GM18873 (cell line): ENCODE results near the gene DLG2.
"Not testable (repeated sequence)": the region's sequence is repeated elsewhere in the genome, so short reads cannot be mapped to it uniquely, and the experiment has no call there.

Source experiments
- ATAC-seq: cut with Tn5 transposase; IDR thresholded peaks from one replicate; pipeline ENCODE4 v1.9.1; 2021; ENCODE audit warnings: mild to moderate bottlenecking, moderate library complexity, moderate number of reproducible peaks; ENCODE audit not compliant: unreplicated experiment, low FRiP score

The DLG2 gene

DNA sequence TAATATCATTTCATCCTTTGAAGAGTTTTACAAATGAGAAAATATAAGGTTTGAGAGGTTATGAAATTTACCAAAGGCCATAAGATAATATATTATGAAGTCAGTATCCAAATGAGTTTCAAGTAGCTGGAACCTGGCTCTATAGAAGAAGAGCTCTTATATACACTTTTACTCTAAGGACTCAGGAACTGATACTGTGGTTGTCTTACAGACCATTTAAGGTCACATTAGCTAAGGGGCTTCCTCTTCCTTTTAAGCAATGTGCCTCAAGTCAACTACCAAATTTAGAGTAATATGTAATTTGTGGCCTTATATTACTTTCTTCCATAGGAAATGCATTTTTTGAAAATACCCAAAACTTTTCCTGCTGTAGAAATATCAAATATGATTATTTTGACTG lies 369.3 kb downstream of the DLG2 start:
- no peak for ATAC-seq

DNA sequence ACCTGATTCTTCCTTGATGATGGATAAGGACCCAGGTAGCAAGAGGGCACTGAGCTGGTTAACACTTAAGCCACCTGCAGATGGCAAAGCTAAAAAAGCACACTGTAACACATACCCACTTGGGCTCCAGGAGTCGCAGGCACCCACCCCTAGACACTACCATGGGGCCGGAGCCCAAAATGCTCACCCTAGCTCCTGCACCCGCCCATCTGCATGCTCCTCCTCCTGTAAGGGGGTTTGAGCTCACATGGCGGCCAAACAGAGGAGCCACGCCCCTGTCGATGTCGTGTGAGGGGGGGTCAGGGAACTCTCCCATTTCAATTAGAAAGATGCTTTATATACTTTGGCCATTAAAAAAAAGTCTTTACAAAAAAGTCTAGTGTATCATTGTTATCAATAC lies 370.7 kb downstream of the DLG2 start:
- no peak for ATAC-seq

DNA sequence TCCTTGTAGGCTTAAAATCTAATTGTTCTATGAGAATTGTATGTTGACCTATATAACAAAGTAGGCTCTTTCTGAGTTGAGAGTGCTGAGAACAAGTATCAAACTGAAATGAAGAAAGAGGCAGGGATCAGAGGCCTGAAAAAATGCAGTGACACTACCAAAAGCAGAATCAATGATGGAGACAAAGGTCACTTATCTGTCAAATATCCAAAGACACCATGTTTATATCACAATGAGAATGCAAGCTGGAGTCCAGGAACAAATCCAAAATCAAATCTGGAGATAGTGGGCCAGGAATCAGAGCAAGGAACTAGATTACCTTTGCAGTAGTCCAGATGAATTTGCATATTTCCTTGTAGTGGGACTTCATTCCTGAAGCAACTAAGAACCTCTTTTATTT lies 377.7 kb downstream of the DLG2 start:
- no peak for ATAC-seq

DNA sequence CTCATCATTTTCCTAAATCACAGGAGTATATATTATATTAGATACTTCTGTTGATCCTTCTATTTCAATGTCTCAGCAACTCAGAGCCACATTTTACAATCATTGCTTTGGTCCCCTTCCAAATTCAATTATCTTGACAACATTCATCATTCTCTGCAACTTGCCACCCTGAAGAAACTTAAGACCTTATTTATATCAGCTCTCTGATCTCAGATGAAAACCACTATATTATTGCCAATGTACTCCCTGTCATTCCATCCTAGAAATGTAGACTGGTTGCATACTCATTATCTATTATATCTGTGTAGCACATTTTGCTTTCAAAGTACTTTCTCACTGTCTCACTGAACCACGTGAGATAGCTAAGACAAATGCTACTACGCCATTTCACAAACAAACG lies 379.3 kb downstream of the DLG2 start:
- ATAC-seq, result no peak

DNA sequence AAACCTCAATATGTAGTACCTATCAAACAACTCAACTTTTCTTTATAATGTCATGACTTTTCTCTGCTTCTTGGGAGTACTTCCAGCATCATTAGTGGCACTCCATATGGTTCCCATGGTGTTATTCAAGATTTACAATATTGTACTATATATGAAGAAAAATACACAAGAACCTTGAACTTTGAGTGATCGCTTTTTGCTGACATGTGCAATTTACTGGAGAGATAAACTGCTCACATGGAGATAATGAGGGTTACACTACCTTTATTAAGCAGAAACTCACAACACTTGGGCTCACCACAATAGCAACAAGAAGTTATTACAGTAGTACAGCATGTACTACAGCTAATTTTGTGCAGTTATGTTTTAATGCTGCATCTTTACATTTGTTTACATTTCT lies 388.2 kb downstream of the DLG2 start:
- no peak for ATAC-seq

DNA sequence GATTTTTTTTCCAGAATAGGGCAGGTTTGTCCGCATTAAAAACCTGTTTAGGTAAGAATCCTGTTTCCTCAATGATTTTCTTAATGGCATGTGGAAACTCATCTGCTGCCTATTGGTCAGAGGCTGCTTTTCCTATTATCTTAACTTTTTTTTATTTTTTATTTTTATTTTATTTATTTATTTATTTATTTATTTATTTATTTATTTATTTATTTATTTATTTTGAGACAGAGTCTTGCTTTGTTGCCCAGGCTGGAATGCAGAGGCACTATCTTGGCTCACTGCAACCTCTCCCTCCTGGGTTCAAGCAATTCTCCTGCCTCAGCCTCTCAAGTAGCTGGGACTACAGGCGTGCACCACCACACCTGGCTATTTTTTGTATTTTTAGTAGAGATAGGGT lies 389.1 kb downstream of the DLG2 start:
- not testable (repeated sequence) for ATAC-seq

DNA sequence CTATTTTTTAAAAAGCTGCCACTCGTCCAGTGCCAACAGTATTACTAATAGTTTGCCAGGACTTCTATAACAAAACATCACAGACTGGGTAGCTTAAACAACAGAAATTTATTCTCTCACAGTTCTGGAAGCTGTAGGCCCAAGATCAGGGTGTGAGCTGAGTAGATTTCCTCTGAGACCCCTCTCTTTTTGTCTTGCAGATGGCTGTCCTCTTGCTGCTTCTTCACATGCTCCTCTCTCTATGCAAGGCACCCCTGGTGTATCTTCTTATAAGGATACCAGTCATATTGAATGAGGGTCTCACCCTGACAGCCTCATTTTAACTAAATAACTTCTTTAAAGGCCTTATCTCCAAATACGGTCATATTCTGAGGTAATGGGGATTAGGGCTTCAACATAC lies 390.9 kb downstream of the DLG2 start:
- ATAC-seq, result no peak

DNA sequence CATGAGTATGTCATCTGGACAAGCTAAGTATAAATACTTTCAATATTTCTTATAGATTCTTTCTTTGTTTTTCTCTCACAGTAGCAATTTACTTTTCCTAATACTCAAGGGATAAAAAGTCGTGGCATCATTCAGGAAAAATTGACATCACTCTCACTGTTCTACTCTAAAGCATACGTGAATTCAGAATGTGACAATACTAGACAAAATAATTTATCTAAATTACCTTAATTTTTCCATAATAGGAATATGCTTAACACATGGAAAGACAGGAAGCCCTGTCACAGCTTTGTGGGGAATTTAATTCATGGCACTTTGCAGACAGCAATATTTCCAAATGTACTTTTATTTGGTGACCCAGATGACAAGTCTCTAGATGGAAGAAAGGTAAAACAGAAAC lies 394.6 kb downstream of the DLG2 start:
- ATAC-seq, result no peak

DNA sequence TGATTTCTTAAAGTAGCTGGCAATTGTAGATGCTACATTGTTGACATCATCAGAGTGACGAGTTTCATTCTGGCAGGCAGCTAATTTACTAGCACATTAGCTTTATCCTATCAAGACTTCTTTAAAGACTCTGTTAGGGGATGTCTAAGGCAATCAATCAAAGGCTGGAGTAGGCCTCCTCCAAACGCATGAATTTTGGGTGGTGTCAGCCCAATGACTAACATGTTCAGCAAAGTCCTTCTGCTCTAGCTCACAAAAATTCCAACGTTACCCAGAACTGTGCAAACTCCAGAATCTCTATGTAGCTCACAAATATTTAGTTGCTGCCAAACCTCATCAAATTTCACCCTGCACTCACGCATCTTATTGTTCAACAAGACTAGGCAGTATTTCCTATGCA lies 395.6 kb downstream of the DLG2 start:
- no peak for ATAC-seq

DNA sequence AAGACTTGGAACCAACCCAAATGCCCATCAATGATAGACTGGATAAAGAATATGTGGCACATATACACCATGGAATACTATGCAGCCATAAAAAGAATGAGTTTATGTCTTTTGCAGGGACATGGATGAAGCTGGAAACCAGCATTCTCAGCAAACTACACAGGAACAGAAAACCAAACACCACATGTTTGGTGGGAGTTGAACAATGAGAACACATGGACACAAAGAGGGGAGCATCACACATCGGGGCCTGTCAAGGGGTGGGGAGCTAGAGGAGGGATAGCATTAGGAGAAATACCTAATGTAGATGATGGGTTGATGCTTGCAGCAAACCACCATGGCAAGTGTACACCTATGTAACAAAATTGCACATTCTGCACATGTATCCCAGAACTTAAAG lies 397.4 kb downstream of the DLG2 start:
- ATAC-seq, result not testable (repeated sequence)

DNA sequence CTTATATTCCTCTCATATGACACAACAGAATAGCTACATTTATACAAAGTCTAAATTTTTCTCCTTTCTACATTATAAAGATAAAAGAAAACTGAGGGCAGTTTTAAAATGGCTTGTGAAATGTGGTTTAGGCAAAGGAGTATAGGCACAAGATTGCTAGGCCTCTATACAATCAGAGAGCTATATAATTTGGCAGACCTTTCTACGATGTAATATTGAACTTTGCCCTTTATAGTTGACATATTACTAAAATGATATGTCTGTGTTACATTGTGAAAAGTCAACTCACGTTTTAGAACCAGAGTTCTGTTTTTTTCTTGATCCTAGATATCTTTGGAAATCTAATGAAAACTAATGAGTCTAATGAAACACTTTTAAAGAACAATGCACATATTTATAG lies 430.2 kb downstream of the DLG2 start:
- ATAC-seq, result no peak

DNA sequence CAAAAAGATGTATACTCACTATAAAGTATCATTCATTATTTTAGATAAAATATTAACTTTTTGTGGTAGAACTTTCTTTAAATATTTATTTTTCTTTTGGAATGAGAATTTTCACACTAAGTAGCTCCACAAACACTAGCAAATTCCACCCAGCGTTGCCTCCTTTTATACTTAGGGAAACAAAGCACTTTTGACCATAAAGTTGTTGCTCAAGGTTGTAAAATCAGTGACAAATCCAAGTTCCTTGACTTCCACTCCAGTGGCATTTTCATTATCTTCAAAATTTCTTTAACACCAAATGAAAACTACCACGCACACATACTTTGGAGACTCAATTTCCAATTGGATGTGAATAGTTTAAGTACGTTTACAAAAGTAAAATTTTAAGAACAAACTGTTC lies 431.2 kb downstream of the DLG2 start:
- no peak for ATAC-seq

DNA sequence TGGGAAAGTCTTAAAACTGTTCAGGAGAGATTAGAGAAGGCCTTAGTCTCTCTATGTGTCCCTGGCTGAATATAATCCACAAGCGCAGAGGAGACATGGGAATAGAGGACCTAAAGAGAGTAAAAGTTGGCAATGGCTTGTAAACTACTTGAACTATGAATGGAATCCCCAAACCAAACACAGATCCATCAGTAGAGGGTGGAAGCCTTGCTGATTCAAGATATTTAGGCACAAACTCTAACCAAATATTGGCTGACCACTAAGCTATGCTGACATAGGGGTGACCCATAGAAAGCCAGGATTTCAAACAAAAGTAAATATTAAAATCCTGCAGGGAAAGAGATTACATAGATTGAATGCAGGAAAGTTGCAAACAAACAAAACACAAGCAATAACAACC lies 439.2 kb downstream of the DLG2 start:
- ATAC-seq, result no peak

DNA sequence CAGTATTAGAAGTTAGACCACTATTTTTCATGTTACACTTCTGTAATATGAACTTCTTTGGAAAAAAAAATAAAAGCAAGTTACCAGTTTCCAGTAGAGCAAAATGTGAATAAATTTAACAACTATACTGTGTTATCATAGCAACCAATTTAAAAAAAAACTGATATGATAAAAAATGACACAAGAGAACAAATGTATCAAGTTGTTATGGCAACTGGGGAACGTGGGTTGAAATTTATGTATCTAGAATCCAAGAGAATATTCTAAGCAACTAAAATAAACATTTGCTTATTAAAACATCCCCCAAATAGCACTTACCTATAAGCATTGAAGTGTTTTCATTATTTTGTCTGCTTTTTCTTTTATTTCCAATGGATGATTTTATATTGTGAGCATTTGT lies 442.4 kb downstream of the DLG2 start:
- no peak for ATAC-seq

DNA sequence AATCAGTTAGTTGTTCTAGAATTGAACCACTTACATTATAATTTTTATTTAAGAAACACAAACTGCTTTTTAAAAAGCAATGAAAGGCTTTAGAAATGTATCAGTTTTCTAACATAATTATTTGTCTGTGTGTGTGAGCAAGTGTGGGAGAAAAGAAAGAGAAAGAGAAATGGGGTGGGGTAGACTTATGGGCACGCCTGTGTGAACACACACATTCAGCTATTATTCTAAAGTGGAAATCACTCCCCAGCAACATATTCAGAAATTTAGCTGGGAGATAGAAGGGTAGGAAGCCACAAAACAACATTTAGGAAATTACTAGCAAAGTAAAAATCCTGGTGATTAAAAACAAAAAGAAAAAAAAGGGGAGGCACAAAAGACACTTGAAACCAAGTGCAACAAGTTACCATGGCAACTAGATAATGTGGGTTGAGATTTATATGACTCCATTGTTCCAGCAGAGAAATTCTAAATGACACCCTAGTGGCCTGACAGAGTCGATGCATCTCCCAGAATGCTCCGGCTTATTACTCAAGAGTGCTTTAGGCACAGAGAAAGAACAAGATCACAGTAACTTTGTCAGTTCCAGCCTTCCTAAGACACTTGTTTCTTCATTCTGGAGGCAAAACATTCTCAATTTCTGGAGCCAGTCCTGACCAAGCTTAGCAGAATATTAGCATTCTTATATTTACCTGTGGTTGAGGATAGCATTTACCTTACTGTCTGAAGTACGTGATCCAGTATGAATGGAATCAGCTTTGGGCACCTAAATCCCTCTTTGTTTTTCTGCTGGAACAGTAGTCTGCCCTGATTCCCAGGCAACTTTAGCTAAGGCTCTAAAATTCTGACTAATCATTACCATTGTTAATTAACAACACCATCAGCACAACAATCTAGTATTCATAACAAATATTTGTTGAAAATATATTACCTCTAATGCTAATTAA lies 444.4 kb downstream of the DLG2 start:
- peak; percentile 81 for ATAC-seq

DNA sequence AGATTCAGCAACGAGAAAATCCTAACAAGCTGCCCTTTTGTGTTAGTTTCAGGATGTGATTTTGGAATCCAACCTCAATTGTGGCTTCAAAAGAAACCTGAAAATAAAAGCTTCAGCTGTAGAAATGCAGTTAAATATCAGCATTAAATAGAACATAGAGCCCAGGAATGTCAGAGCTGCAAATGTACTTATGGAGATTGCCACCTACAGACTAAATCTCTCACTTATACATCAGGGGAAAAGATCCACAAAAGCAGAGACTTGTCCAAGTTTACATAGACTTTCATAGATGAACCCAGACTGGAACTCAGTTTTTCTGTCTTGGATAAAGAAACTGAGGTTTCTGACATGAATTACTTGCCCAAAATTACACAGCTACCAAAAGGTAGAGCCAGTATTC lies 446.6 kb downstream of the DLG2 start:
- ATAC-seq, result no peak

DNA sequence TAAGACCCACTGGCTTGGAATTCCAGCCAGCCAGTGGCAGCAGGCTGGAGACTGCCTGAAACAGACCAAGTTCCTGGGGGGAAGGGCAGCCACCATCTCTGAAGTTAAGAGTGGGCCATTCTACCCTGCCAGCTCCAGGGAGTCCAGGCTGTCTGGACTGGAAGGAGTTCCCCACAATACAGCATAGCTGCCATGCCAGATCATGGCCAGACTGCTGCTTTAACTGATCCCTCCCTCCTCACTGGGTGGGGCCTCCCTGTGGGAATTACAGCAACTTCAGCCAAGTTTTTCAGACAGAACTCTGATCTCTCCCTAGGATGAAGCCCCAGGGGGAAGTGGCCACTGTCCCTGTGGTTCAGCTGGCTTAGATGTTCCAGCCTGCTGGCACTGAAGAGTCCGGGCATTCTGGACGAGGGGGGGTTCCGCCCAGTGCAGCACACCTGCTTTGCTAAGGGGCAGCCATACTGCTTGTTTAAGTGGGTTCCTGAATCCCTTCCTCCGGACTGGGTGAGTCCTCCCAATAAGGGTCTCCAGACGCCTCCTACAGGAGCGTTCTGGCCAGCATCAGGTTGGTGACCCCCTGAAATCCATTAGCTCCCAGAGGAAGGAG lies 455.4 kb downstream of the DLG2 start:
- no peak for ATAC-seq

DNA sequence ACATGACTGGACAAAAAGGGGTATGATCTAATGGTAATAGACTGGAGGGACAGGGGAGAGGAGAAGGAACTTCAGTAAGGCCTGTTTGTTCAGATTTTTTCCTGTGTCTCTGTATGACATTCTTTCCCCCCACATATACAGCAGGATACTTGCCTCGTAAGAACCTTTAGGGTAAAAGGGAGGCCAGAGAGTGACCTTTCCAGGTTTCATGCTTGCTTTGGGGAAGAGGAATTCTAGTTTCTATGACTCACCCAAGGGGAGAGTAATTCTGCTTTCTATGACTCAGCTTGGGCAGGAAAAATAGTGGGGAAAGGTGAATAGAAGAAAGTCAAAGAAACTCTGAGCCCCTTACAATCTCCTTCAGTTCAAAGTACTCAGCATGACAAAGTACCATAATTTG lies 457.0 kb downstream of the DLG2 start:
- no peak for ATAC-seq

DNA sequence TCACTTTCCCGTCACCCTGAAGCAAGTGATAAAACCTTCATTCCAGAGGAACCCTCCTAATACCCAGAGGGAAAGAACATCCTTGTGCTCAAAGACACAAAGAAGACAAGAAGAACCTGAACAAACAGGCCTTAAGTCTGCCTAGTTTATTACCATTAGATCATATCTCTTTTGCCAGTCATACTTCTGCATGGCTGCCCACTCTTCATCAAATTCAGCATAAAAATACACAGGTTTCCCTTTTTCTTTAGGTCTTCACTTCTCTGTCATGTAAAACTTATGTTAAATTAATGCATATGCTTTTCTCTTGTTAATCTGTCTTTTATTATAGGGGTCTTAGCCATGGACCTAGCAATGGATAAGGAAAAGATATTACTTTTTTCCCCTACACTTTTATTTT lies 459.7 kb downstream of the DLG2 start:
- no peak for ATAC-seq

DNA sequence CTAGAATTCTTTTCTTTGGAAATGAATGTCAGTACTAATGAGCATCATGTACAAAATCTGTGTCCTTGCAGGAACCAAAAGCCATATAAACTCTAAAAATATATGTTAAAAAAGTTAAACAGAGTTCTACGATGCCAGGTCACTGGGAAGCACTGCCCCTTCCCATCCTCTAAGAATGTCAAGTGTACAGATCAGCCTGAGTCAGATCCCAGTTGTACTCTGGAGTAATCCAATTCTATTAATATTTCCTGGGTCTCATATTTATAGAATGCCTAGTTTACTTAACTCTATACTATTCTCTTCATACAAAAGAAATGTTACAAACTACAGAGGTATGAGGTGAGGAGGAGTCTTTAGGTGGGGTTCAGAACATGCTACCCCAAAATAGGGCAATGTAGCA lies 460.1 kb downstream of the DLG2 start:
- ATAC-seq, result no peak

DNA sequence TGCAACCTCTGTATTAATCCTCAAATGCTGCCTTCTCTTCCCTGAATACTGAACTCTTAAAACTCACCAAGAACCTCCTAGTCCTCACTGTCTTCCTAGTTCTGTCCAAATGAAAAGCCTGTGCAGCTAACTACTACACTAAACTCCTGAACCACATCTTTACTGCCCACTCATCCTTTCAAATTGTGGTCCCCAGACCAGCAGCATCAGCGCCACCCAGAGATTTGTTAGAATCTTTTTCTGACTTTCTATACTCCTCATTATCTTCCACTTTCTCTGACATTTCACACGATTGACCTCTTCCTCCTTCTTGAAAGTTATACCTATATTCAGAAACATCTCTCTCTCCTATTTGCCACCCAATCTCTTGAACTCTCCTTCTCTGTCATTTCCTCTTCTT lies 461.3 kb downstream of the DLG2 start:
- no peak for ATAC-seq

DNA sequence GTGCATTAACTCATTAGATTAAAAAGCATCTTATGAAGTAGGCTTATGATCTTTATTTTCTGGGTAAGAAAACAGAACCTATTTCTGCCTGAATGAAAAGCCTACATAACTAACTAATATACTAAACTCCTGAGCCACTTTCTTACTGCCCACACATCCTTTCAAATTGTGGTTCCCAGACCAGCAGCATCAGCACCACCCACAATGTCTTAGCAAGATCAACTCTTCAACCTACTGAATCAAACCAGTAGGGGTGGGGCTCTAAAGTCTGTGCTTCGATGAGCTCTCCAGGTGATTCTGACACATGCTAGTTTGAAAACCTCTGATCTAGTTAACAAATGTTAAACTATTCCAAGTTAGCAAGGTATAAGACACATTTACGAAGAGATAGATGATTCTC lies 462.4 kb downstream of the DLG2 start:
- ATAC-seq, result no peak
